ENCODE data around the gene GADD45GIP1. TPM values are rescaled to one million over a fixed set of nuclear protein-coding genes. Genes with fewer than 3 reads are reported as not detected.

Gene GADD45GIP1
- total RNA-seq, 3 donors from 2014 or later = 10.0 to 16.4 (median 14.1) TPM

DNA sequence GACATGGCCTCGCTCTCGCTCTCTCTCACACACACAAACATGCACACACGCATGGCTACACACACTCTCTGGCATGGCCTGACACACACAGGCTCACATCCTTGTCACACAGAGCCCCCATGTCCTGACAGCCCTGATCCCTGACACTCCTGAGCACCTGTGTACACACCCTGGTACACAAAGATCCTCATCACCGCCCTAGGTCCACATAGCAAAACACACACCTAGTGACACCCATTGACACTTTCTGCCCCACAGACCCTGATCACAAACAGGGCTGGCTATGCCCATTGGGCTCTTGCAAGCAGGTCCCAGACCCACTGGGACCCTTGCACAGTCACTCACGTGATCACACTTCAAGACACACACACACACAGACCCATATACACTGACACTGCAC, 34.3 kb upstream of the GADD45GIP1 start:
- Histone ChIP-seq H3K4me1 (ENCODE audit: low read depth) (no peaks in the 10 kb centered on the region), H3K36me3 (ENCODE audit: low read depth) (no peaks in the 10 kb centered on the region), H3K9me3 (no peaks in the 10 kb centered on the region), H3K4me3 (no peak overlapping the region)
- TF ChIP-seq, protein P1, sequence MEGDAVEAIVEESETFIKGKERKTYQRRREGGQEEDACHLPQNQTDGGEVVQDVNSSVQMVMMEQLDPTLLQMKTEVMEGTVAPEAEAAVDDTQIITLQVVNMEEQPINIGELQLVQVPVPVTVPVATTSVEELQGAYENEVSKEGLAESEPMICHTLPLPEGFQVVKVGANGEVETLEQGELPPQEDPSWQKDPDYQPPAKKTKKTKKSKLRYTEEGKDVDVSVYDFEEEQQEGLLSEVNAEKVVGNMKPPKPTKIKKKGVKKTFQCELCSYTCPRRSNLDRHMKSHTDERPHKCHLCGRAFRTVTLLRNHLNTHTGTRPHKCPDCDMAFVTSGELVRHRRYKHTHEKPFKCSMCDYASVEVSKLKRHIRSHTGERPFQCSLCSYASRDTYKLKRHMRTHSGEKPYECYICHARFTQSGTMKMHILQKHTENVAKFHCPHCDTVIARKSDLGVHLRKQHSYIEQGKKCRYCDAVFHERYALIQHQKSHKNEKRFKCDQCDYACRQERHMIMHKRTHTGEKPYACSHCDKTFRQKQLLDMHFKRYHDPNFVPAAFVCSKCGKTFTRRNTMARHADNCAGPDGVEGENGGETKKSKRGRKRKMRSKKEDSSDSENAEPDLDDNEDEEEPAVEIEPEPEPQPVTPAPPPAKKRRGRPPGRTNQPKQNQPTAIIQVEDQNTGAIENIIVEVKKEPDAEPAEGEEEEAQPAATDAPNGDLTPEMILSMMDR (IDR thresholded peaks at IDR 0.05) = no peak
- DNase-seq = peak in 1 of 3 donors; percentile 27
- ATAC-seq = peak; percentile 53
- intact Hi-C loops (cut with DNase I, micrococcal nuclease) = no loop called here

DNA sequence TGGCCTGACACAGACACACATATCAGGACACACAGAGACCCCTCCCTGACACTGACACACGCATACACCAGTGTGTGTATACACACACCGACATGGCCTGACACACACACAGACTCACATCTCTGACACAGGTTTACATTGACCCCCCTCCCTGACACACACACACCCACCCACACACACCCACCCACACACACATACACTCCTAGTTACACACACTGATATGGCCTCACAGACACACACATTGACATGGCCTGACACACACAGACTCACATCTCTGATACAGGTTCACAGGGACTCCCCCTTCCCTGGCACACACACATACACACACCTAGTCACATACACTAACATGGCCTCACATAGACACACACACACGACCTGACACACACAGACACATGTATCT, 33.8 kb upstream of the GADD45GIP1 start:
- intact Hi-C loops (cut with DNase I, micrococcal nuclease) = no loop called here
- TF ChIP-seq, protein P1 (IDR thresholded peaks at IDR 0.05) = no peak
- Histone ChIP-seq H3K9me3 (no peaks in the 10 kb centered on the region), H3K36me3 (ENCODE audit: low read depth) (no peaks in the 10 kb centered on the region), H3K4me1 (ENCODE audit: low read depth) (peaks cover 3% of the 10 kb centered on the region), H3K4me3 (no peak overlapping the region)
- DNase-seq (no peak), ATAC-seq (no peak)

DNA sequence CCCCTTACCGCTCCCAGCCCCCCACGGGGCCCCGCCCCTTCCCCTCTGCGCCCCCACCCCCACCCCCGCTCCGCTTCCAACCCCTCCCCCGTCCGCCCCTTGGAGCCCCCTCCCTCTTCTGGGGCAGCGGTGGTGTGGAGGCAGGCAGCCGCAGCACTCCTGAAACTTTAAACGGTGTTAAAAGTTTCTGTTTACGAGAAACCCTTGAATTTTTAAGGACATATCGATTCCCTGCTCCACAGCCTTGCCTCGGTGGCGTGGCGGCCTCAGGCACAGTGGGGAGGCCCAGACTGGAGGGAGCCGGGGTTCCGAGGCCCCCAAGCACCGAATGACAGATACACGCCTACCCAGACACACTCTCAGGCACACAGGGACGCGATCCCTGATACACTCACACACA, 33.4 kb upstream of the GADD45GIP1 start:
- DNase-seq (peak in 1 of 3 donors; percentile 31), ATAC-seq (no peak)
- no peaks in the 10 kb centered on the region for H3K36me3 ChIP-seq (ENCODE audit: low read depth)
- H3K4me3 ChIP-seq = no peak overlapping the region
- intact Hi-C loops (cut with DNase I, micrococcal nuclease) = no loop called here
- H3K9me3 ChIP-seq = no peaks in the 10 kb centered on the region
- peaks cover 8% of the 10 kb centered on the region for H3K4me1 ChIP-seq (ENCODE audit: low read depth)
- TF ChIP-seq, protein P1 (IDR thresholded peaks at IDR 0.05) = no peak

DNA sequence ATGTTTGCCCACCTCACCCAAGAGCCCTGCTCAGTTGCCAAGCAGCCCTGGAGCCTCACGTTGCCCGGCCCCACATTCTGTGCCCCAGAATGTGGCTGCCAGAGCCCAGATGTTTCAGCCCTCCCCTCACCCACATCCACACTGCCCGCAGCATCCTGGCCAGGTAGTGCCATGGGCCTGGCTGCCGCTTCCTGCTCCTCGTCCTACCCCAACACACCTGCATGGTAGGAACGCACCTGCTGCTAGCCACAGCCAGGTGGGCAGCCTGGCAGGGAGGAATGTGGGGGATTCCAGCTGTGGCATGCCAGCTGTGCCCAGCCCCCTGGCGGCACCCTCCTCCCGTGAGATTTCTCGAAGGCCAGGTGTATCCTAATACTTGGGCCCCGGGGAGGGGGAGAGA, 30.8 kb upstream of the GADD45GIP1 start:
- intact Hi-C loops (cut with DNase I, micrococcal nuclease) = loop anchor here in 1 of 2 donors (5.0 to 10.0 kb wide), 2 partner anchors 45 to 107 kb away; no protein-coding TSS in a partner anchor

DNA sequence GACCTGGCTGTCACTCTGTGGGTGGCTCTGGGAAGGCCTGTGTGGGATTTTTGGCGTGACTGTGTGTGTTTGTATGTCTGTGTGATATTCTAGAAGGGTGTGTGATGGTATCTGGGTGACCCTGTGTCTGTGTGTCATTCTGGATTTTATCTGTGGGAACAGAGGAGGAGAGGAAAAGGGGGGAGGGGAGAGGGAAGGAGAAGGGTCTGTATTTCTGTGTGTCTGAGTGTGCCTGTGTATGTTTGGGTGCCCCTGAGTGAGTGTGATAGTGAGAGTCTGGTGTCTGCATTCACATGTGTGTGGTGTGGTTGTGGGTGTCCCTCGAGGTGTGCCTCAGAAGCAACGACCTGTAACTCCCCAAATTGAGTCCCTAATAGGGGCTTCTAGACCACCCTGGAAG, 30.2 kb upstream of the GADD45GIP1 start:
- no peak overlapping the region for H3K4me3 ChIP-seq
- intact Hi-C loops (cut with DNase I, micrococcal nuclease) = loop anchor here in 1 of 2 donors (5.0 to 10.0 kb wide), 2 partner anchors 45 to 108 kb away; no protein-coding TSS in a partner anchor
- TF ChIP-seq, protein P1 (IDR thresholded peaks at IDR 0.05) = no peak
- no peak for ATAC-seq
- peaks cover 16% of the 10 kb centered on the region for H3K4me1 ChIP-seq (ENCODE audit: low read depth)
- no peak for DNase-seq
- no peaks in the 10 kb centered on the region for H3K36me3 ChIP-seq (ENCODE audit: low read depth)
- H3K9me3 ChIP-seq = no peaks in the 10 kb centered on the region

More for the DNA sequence above, 30.8 kb upstream of the GADD45GIP1 start:
- TF ChIP-seq, protein P1 (IDR thresholded peaks at IDR 0.05) = no peak
- Histone ChIP-seq H3K4me1 (ENCODE audit: low read depth) (peaks cover 16% of the 10 kb centered on the region), H3K4me3 (no peak overlapping the region), H3K36me3 (ENCODE audit: low read depth) (no peaks in the 10 kb centered on the region), H3K9me3 (no peaks in the 10 kb centered on the region)
- ATAC-seq (no peak), DNase-seq (no peak)

DNA sequence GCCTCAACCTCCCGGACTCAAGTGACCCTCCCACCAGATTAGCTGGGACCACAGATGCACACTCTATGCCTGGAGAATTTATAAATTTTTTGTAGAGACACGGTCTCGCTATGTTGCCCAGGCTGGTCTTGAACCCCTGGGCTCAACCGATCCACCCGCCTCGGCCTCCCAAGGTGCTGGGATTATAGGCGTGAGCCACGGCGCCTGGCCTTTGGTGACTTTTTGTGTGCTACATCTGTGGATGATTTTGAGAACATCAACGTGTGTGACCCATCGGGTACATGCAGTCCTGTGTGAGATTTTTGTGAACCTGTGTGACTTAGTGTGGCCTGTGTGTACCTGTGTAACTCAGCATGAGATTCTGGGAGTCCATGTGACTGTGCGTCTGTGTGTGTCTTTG, 29.7 kb upstream of the GADD45GIP1 start:
- DNase-seq (no peak), ATAC-seq (no peak)
- H3K4me1 ChIP-seq (ENCODE audit: low read depth) = peaks cover 16% of the 10 kb centered on the region
- no peaks in the 10 kb centered on the region for H3K9me3 ChIP-seq
- TF ChIP-seq, protein P1 (IDR thresholded peaks at IDR 0.05) = no peak
- H3K36me3 ChIP-seq (ENCODE audit: low read depth) = no peaks in the 10 kb centered on the region
- intact Hi-C loops (cut with DNase I, micrococcal nuclease) = loop anchor here in 1 of 2 donors (5.0 to 10.0 kb wide), 2 partner anchors 46 to 108 kb away; no protein-coding TSS in a partner anchor
- H3K4me3 ChIP-seq = no peak overlapping the region

All from mucosa of descending colon (tissue), 3 donors.